GM12801 (cell line): Measurements from ENCODE around the gene DDX19B.

Source experiments
- TF ChIP-seq, protein P1 (sequence below): IDR thresholded peaks from one replicate; pipeline ENCODE4 v1.5.1; 2011; ENCODE audit warnings: control low read depth; ENCODE audit not compliant: insufficient read length; ENCODE audit errors: extremely low read depth

DDX19B gene

DNA sequence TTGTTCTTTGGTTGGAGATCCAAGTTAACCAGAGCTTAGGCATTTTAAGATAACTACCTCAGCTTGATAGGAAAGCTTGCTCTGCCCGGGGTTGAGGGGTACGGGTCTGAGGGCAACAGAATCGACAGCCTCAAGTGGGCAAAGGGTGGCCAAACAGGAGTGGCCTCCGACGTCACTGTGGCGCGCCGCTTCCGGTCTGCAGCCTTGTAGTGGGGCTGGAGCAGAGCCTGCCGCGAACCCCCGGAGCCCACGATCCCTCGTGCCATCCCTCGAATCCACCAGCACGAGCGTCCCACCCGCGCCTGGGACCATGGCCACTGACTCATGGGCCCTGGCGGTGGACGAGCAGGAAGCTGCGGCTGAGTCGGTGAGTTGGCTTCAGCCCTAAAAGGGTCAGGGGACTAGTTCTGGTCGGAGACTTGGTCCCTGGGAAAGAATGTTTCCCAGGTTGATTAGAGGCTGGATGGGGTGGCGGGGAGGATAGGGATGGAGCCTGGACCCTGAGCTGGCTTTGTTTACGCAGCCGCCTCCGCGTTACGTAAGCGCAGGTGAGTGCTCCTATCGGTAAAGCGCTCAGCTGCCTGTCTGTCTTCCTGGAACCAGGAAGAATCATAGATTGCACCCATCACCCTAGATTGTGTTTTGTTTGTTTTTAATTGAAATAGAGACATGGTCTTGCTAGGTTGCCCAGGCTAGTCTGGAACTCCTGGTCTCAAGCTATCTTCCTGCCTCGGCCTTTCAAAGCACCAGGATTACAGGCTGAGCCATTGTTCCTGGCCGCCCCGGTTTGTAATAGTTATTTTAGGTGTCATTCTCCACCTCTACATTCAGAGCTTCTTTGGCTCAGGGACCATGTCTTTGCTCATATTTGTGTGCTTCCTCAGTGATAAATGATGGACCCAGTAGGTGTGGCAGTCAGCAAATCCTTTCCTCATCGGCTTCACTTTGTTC is at the start of gene DDX19B:
DDX19B (plus strand) TSS at position 199 of the 951 bp plus-strand sequence; CDS start at position 311, 112 bp downstream.
- TF ChIP-seq, protein P1, sequence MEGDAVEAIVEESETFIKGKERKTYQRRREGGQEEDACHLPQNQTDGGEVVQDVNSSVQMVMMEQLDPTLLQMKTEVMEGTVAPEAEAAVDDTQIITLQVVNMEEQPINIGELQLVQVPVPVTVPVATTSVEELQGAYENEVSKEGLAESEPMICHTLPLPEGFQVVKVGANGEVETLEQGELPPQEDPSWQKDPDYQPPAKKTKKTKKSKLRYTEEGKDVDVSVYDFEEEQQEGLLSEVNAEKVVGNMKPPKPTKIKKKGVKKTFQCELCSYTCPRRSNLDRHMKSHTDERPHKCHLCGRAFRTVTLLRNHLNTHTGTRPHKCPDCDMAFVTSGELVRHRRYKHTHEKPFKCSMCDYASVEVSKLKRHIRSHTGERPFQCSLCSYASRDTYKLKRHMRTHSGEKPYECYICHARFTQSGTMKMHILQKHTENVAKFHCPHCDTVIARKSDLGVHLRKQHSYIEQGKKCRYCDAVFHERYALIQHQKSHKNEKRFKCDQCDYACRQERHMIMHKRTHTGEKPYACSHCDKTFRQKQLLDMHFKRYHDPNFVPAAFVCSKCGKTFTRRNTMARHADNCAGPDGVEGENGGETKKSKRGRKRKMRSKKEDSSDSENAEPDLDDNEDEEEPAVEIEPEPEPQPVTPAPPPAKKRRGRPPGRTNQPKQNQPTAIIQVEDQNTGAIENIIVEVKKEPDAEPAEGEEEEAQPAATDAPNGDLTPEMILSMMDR, result no peak

DNA sequence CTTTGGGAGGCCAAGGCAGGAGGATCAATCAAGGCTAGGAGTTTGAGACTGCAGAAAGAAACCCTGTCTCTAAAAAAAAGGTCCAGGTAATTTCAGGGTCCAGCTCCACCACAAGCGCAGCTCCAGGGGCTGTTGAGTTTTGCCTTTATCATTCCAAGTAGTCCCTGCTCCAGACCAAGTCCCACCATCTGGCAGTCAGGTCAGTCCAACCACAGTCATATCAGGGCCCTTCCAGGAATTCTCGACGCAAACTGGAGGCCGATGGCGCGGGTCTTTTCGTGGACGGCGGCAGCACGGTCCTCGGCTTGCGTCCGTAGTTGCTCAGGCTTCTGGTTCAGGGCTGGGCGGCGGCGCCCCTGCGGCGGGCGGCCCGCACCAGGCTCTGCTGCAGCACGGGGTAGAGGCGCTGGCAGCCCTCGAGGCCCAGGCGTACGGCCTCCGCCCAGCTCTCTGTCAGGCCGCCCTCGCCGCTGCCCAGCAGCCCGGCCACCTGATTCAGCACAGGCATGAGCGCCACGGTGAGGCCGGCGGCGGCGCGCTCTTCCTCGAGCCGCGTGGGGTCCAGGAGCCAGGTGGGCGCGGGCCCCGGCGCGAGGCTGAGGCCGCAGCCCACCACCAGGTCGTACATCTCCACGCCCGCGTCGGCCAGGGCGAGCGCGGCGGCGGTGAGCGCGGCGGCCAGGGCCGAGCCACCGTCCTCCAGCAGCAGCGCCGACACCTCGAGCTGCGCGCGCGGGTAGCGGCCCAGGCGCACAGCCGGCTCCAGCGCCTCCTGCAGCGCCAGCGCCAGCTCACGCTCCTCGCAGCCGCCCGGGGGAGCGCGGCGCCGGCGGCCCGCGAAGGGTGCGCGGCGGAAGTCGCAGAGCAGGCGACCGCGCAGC is 48.0 kb upstream of the DDX19B start:
- TF ChIP-seq, protein P1, result no peak

DNA sequence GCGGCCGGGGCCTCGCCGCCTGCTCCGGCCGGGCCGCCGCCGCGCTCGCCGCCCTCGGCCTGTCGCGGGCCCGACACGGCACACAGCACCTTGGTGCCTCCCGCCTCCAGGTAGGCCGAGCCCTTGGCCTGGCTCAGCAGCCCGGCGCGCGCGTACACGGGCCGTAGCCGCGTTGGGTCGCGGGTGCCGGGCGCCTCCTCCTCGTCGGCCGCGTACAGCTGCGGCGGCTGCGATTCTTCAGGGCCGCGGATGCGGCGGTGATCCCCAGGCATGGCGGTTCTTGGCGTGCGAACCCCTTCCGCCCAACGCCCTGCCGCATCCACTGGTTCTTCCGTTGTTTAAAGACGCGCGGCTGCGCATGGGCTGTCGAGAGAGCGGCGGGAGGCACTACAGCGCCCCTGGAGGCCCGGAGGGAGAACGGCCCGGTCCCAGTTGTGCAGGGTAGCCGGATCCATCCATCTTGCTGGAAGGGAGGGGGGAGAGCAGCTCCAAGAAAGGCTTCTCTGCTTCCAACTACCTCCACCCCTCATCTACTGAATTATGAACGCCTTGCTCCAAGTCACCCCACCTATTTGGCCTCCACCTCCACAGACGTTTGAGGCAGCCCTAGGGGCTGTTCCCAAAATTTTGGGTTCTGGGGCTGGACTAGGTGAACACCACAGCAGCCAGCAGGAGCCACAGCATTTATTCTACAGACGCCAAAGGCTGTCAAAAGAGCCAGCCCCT is 47.2 kb upstream of the DDX19B start, which contains the start of gene EXOSC6:
EXOSC6 (minus strand) TSS at position 312 of the 726 bp plus-strand sequence; CDS start at position 272, 40 bp downstream.
- TF ChIP-seq, protein P1, result no peak

DNA sequence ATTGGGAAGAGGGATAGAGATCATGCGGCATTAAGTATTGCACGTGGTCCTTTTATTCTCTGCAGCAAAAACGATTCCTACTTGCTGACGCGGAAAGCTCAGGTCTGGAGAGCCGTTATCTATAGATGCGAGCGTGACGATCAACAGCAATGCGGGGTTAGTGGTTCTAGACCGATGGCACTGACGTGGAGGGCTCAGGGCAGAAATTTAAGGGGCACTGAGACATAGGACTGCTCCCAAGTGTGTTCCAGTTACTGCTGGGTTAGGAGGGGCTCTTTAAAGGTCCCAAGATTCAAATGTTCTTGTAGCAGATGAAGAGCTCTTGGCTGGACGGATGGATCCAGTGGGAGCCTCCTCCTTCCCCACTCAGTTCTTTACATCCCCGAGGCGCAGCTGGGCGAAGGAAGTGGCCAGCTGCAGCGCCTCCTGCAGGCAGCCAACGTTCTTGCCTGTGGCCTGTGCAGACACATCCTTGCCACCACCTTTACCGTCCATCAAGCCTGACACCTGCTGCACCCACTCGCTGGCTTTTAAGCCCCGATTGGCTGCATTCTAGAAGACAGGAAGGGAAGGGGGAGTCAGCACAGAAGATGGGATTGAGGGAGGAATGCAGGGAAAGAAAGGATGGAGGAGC is 46.5 kb upstream of the DDX19B start:
- TF ChIP-seq, protein P1, result no peak

DNA sequence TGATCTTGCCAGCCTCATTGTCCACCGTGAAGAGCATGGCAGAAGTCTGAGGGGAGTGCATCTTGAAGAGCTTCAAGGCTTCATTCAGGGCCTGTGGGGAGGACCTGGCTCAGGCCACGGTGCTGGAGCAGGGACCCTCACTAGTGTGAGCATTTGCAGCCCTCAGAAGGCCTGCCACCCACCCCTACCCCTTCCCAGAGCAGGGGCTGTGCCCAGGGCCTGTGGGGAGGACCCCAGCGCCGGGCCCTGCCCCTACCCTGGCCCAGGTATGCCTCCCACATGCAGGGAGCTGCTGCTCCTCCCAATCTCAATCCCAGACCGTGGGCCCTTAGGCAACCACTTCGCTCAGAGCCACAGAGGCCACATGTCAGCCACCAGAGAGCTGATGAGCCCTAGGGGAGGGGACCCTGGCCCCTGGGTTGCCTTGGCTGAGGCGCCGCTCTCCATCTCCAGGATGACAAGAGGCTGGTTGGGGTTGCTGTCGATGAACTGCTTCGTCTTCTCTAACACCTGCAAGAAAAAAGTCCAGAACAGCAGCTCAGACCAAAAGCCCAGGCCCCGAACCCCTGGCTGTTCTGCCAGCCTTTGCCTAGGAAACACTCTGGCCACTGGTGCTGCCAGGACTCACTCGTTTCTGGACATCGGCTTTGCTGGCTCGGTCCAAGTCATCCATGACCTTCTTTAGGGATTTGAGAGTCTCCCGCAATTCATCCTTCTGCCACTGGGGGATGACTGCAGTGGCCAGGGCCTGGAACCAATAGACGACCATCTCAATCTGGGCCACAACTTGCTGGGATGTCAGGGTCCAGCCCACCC is 45.5 kb upstream of the DDX19B start:
- TF ChIP-seq, protein P1, result no peak

DNA sequence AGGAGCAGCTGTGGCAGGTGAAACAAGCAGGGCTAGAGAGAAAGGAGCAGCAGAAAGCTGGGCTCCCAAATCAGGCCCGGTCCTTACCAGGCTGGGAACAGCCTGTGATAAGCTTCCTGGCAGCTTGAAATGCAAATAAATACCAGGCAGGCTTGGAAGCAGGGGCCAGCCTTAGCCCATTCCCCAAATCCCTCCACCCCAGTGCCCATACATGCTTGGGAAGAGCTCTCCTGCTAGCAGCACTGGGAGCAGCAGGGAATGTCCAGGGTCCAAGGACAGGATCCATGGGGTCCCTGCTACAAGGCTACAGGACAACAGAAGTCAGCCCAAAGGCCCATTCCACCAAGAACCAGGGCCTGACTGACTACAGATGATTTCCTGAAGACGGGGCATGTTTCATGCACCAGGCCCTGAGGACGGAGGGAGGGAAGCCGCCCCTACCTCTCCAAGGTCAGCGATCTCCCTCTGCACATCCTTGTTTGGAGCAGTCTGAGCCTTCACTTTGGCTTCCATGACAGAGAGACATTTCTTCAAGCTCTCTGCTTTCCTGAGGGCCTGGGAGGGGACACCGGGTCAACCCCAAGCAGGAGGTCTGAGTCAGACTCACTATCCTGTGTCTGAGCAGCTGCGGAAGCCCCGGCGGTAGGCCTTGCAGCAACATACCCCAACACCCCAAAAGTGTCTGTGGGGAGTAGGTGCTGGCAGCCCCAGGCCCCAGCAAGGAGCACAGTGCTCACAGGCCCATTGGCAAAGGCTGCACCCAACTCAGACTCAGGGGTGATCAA is 44.6 kb upstream of the DDX19B start:
- TF ChIP-seq, protein P1, result no peak
